T-helper 2 cell treated with Interferon-gamma antibody and Interleukin-4, amounts not matched to agents 100 ng/mL and 5 ng/mL, for 36 hours (primary cell): ENCODE data around the gene TBC1D7. TPM values are rescaled to one million over a fixed set of nuclear protein-coding genes. Genes with fewer than 3 reads are reported as not detected.

Experiments used
- intact Hi-C: fragments of 100-400 bp; cut with micrococcal nuclease; formaldehyde crosslinking; loops from one replicate; pipeline ENCODE4 v1.15.1; 2023
- total RNA-seq: library from RNA; stranded (reverse); gene quantifications from 2 replicates; pipeline ENCODE4 v1.2.3, GENCODE V29; 2022

Gene TBC1D7
- total RNA-seq, 1 donor from 2014 or later, result 22.1 TPM

GRCh38 chr6:13357551-13358075 lies 29.3 kb upstream of the TBC1D7 start:
- intact Hi-C loops, result loop anchor here (10.0 kb wide), 1 partner anchor 357 kb away; the partner anchor contains the start of gene RANBP9

DNA sequence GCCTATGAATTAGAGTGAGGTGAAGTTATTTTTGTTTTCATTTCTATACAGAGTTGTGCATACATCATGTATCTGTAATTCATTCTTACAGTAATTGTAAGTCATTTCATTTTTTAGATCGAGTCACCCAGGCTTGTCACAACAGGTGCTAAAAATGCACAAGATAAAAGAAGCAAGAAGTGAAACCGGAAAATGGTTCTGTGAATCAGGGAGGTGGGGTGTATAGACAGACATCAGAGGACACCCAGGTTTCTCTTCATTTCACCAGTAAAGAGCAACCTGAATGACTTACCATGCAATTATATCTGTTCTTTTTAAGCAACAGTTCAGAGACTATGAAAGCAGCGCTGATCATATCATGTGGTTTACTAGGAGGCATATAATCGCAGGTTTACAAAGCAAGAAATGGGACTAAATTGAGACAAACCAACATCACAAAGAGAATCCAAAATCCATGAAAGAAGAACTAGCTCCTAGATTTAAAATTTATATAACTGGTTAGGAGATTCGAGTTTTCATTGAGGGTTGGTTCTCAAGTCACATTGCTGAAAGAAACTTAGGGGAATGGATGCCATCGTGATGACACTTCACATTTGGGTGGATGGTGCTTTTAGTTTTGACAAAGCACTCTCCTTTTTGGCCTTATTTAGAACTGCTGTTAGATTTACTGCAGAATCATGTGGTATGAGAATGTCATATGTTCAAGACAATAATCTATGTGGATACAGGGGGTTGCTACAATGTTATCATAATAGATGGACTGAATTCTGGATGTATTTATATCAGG lies 27.9 kb upstream of the TBC1D7 start:
- intact Hi-C loops, result loop anchor here (1.0 to 10.0 kb wide), 7 partner anchors 20 to 359 kb away; partner anchors contain the start of genes RANBP9 and TBC1D7

GRCh38 chr6:13355043-13355945 lies 27.0 kb upstream of the TBC1D7 start:
- intact Hi-C loops, result loop anchor here (1.0 to 10.0 kb wide), 5 partner anchors 19 to 360 kb away; partner anchors contain the start of genes RANBP9 and TBC1D7

DNA sequence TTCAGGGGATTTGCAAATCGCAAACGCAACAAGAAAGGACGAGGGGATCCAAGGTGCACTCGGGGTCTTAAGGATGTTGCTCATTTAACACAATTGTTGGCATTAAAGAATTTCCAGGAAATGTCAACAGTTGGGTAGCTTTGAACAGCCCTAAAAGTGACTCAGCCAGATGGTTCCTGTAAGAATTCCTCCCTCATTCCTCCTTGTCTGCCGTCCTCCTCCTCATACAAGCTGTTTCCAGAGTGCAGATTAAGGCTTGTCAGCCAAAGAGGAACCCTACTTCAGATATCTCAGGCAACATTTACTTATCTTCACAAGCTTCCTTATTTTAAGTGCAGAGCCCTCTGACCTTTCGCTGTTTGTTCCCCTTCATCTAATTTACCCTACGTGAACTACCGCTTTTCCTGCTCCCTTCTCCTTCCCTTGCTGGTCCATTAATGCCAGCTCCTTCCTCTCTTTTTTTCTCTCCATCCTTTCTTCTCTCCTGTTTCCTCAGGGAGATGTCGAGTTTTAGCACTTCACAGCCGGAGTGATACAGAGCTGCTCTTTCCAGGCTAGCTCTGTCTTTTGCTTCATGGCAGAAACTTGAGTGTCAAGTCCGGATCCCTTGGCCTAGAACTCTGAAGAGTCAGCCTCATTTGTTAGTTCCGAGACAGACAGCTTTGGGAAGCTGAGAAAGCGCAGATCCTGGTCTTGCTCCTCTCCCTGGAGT lies 26.1 kb upstream of the TBC1D7 start:
- intact Hi-C loops, result loop anchor here (1.0 to 10.0 kb wide), 5 partner anchors 18 to 360 kb away; partner anchors contain the start of genes RANBP9 and TBC1D7

- intact Hi-C loops, result loop anchor here (10.0 kb wide), 1 partner anchor 363 kb away; the partner anchor contains the start of gene RANBP9
Measured at GRCh38 chr6:13352165-13352564, 23.8 kb upstream of the TBC1D7 start.

GRCh38 chr6:13351271-13351670 lies 22.9 kb upstream of the TBC1D7 start:
- intact Hi-C loops, result loop anchor here (10.0 kb wide), 1 partner anchor 364 kb away; the partner anchor contains the start of gene RANBP9

DNA sequence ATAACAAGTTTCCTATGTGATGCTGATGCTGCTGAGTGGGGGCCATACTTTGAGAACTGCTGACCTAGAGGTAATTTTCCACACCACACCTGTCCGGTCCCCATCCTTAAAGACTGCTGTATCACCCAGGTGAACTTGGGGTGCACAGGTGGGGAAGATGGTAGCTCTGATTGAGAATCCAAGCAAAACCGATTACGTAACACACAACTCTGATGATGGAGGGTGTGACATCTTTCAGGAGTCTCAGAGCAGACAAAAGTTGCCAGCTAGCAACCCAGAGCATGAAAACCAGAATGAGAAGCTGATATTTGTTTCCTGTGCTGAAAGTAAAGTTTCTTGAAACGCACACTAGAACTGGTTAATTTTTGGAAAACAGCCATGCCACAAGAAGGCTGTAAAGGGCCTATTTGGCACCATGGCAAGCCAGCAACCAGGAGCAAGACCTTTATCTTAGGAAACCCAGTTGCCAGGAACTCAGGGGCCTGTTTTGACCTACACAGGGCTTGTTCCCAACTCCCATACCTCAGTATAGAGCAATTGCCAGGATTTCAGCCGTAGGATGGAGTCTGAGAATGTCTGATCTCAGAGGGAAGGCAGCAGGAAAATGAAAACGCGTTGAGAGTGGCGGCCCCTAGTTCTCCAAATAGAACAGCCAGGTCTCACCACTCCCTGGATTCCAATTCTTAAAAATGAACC lies 21.6 kb upstream of the TBC1D7 start:
- intact Hi-C loops, result loop anchor here (10.0 kb wide), 1 partner anchor 365 kb away; the partner anchor contains the start of gene RANBP9

DNA sequence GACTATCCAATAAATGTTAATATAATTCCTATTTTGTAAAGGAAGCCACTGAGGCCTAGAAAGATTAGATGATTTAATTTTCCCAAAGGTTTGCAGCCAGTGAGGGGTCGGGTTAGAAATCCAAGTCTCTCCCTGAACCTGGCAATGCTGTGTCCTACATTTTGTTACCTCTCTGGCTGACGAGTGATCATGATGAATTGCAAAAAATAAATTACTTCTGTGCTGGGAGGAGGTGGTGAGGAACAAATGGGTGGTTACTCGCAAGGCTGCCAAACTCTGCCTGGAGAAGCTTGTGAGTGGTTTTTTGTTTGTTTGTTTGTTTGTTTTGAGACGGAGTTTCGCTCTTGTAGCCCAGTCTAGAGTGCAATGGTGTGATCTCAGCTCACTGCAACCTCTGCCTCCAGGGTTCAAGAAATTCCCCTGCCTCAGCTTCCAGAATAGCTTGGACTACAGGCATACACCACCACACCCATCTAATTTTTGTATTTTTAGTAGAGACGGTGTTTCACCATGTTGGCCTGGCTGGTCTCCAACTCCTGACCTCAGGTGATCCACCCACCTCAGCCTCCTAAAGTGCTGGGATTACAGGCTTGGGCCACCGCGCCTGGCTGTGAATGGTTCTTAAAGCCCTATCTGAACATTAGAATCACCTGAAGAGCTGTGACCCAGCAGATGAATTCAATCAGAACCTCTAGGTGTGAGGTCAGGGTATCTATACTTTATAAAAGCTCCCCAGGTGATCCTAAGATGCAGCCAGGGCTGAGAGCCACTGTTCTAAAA lies 20.2 kb upstream of the TBC1D7 start:
- intact Hi-C loops, result no loop called here

DNA sequence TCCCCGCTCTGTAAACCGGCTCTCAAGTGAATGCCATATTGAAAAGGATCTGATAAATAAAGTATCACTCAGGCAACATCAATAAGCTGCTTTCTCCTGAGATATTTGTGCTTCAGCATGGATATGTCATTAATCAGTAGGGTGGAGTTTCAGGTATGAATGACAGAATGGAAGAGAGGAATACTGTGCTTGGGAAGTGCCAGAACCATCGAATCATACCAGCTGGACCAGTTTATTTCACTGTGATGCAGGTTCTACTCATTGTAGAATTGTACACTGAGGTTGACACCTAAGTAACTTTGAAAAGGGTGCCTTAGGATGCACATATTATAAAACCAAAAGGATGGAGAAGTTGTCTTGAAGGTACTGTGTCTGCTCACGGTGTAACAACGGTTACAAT lies 17.9 kb upstream of the TBC1D7 start:
- intact Hi-C loops, result no loop called here

DNA sequence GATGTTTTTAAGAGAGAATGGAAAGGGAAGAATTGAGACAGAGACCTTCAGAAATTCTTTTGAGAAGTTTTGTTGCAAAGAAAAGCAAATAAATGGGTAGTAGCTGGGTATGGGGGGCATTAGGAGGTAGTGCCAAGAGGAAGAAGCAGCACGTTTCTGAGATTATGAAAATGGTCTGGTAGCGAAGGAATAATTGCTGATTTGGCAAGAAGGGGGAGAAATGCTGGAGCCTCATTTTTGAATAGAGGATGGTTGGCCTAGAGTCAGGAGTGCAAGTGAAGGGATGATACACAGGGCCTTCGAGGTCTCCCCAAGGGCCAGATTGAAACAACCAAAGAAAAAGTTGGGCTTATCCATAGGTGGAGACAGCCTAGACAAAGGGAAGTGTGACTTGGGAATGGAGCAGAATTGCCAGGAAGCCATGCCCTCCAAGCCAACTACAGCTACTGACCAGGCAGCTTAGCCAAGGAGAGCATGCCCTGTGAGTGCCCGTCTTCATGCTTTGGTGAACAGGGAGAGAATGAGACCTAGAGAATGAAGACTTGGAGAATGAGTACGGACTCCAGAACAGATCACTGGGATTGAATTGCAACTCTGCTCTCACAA lies 14.2 kb upstream of the TBC1D7 start:
- intact Hi-C loops, result no loop called here

- intact Hi-C loops, result loop anchor here (5.0 to 10.0 kb wide), 3 partner anchors 42 to 725 kb away; no protein-coding TSS in a partner anchor
Measured at GRCh38 chr6:13339863-13340630, 11.7 kb upstream of the TBC1D7 start.

DNA sequence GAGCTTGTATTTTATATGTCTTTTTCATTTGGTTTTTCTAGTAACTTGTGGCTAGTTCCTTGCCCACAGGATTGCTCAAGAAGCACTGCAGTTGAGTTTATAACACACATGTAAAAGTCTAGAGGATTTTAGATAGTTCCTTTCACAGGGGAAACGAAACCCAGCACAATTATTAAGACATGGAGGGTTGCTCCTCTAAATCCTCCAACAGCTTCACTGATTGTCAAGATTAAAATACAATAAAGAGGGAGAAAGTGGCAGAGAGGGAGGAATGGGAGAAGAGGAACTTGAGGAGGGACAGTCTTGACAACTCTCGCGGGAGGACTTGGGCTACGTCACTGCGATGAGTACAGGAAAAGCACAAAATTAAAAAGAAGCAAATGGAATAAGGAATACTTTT lies 9.7 kb upstream of the TBC1D7 start:
- intact Hi-C loops, result loop anchor here (5.0 to 10.0 kb wide), 3 partner anchors 44 to 727 kb away; no protein-coding TSS in a partner anchor

GRCh38 chr6:13336553-13336952 lies 8.2 kb upstream of the TBC1D7 start:
- intact Hi-C loops, result loop anchor here (1.0 to 10.0 kb wide), 6 partner anchors 19 to 728 kb away; partner anchors contain the start of gene SIRT5

- intact Hi-C loops, result loop anchor here (5.0 to 10.0 kb wide), 3 partner anchors 47 to 730 kb away; no protein-coding TSS in a partner anchor
Measured at GRCh38 chr6:13334953-13335352, 6.6 kb upstream of the TBC1D7 start.

DNA sequence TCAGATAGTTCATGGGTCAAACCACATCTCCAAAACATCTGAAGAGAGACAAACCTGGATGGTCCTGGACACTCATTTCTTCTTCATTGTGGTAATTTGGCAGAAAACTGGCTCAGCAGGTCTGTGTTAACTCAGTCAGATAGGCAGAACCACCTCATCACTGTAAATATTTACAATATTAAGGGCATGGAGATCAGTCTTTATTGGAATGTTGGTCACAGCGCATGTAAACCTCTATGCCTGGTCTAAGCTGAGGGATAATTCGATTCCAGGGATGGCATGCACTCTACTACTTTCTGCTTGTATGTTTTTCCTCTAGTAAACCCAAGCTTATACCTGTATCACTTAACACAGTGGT lies 4.0 kb upstream of the TBC1D7 start:
- intact Hi-C loops, result loop anchor here (2.0 to 10.0 kb wide), 3 partner anchors 422 to 732 kb away; no protein-coding TSS in a partner anchor

GRCh38 chr6:13331516-13332348 lies 3.4 kb upstream of the TBC1D7 start:
- intact Hi-C loops, result loop anchor here (2.0 to 10.0 kb wide), 3 partner anchors 421 to 733 kb away; no protein-coding TSS in a partner anchor

DNA sequence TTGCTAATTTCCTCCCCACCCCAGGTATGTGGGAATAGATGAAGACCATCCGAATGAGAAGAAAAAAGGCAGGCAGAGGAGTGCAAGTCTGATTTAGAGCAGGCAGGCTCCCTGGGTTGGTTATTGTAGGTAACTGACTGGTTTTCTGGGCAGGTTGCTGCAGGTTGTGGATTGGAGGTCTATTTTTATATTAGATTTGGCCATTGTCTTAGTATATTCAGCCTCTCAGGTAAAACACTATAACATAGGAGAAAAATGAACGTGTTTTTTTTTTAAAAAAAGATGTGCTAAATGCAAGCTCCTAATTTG lies 492 bp upstream of the TBC1D7 start:
- intact Hi-C loops, result loop anchor here (1.0 to 2.0 kb wide), 6 partner anchors 26 to 418 kb away; partner anchors contain the start of genes GFOD1, NOL7 and SIRT5
